IPS DF 4.7 (cell line): ENCODE results near the gene TRIM17.

Experiments
- DNase-seq: peaks from one replicate; pipeline ENCODE4 v3.0.0-alpha.2; 2013; ENCODE audit warnings: low spot score; ENCODE audit errors: extremely low read depth

The TRIM17 gene

DNA sequence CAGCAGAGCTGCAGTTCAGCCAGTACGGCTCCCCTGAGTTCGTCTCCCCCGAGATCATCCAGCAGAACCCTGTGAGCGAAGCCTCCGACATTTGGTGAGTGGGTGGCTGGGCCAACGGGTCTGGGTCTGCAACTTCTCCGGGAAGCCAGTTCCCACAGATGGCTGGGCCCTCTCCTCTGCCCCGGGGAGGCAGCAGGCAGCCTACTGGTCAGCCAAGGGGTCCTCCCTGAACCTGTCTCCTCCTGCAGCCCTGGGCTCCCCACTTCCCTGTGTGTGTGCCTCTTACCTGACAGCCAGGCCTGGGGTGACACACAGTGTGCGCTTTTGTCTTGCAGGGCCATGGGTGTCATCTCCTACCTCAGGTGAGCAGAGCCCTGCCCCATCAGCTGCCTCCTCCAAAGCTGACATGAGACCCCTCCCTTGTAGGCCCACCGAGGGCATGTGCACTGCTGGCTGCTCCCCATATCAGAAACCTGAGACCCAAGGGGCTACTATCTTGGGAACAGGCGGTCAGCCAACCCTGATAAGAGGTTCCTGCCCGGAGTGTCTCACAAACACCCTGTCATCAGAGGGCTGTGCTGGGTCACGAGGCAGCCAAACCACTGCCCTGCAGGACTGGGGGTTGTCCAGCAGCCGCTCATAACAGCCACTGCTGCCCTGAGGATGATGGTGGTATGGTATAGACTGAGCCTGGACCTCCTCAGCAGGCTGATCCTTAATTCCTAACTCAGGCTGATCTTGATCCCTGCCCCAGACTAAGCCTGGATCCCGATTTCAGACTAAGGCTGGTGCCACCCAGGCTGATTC, 47.7 kb downstream of the TRIM17 start:
- no peak for DNase-seq

GRCh38 chr1:228367798-228368791, 48.6 kb downstream of the TRIM17 start:
- DNase-seq, result no peak

GRCh38 chr1:228366866-228367741, 49.6 kb downstream of the TRIM17 start:
- no peak for DNase-seq

- no peak for DNase-seq
These were observed 50.4 kb downstream of the TRIM17 start for GRCh38 chr1:228366062-228366865.

DNA sequence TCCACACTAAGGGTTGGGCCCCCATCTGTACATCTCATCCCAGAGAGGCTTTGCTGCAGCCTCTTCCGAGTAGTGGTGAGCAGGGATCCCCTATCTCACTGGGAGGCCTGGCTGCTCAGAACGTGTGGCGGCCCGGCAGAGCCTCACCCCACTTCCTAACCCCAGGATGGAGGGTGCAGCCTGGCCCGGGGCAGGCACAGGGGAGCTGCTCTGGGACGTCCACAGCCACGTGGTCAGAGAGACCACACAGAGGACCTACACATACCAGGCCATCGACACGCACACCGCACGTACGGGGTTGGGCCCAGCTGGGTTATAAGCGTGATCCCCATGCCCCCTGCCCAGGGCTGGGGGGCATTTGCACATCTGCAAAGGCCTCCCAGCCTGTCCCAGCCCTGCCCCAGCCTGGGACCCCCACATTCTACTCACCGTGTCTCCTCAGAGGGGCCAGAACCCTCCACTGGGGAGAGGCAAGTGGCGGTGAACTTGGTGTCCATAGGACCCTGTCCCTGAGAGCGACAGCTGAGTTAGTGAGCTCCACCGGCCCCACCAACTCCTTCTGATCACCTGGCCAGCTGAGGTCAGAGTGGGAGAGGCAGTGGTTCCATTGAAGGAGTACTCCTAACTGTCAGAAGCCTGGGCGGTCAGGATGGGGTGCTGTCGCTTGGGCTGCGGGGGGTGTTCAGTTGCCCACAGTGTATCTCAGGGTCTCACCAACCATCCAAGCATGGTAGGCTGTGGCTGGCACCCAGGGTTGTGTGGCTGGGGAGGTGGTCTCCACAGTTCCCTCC, 51.2 kb downstream of the TRIM17 start:
- DNase-seq, result no peak

DNA sequence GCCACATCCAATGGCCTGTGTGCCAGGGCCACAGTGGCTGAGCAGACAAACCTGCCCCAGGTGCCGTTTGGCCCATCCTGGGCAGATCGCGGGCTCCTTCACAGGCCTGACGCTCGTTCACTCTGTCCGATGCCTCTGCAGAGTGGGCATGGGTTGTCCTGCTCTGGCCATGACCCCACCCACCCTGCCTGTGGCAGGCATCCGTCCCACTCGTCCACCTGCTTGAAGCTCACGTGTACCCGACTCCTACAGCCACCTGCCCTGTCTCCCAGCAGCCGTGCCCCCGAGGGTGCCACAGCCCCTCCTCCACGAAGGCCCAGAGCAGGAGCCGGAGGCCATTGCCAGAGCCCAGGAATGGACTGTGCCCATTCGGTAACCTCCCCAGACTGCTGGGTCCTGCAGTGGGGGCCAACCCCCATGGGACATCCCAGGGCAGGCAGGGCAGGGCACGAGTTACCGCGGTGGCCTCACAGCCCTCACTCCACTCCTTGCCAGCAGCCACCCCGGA, 51.9 kb downstream of the TRIM17 start:
- no peak for DNase-seq

DNA sequence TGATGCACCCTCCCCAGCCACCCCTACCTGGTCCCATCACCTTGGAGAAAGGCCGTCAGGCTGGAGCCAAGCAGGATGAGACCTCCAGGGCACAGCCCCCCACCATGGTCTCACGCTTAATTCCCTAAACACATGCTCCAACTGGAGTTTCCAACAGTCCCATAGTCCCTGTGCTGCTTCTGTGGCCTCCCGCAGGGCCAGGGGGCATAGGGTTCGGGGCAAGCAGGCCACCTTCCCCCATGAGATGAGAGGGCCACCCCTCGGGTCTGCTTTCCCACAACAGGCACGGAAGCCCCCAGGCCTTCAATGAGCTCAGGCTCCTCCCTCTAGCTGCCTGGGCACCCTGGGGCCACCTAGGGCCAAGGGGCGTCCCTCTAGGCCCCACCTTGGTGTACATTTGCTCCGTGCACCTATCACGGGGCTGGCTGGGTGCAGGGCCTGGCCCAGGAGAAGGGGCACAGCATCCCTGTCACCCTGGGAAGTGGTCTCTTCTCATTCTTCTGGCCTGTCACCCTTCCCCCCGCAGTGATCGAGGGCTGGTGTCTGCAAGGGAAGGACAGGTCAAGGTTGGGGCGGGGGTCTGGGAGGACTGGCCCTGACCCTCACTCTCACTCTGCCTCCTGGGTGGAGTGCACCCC, 52.5 kb downstream of the TRIM17 start:
- no peak for DNase-seq

GRCh38 chr1:228363686-228364067, 53.0 kb downstream of the TRIM17 start:
- DNase-seq, result no peak

- DNase-seq, result no peak
These were observed 53.7 kb downstream of the TRIM17 start for GRCh38 chr1:228362884-228363450.

DNA sequence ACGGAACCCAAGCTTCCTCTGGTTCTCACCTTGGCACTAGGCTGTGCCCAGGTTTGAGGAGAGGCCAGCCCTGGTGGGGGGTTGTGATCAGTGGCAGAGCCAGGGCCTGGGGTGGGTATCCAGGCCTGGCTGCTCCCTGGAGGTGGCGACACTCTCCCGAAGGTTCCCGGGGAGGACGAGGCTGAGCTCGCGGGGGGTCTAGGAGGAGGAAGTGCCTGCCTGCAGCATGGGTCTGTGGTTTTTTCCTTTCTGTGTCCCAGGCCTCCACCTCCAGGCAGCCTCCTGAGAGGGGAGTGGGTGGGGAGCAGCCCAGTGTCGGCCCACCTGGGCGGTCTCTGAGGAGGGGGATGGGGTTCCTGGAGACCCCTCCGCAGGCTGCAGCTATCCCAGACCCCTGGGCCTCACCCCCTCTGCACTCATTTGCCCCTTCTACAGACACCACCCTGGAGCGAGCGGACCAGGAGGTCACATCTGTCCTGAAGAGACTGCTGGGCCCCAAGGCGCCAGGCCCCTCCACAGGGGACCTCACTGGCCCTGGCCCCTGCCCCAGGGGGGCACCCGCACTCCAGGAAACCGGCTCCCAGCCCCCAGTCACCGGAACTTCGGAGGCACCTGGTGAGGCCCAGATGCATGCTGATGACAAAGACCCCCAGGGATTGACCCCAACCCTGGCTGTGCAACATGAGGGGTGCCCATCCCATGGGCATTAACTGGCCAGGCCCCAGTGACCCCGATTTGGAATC, 54.3 kb downstream of the TRIM17 start:
- no peak for DNase-seq

DNA sequence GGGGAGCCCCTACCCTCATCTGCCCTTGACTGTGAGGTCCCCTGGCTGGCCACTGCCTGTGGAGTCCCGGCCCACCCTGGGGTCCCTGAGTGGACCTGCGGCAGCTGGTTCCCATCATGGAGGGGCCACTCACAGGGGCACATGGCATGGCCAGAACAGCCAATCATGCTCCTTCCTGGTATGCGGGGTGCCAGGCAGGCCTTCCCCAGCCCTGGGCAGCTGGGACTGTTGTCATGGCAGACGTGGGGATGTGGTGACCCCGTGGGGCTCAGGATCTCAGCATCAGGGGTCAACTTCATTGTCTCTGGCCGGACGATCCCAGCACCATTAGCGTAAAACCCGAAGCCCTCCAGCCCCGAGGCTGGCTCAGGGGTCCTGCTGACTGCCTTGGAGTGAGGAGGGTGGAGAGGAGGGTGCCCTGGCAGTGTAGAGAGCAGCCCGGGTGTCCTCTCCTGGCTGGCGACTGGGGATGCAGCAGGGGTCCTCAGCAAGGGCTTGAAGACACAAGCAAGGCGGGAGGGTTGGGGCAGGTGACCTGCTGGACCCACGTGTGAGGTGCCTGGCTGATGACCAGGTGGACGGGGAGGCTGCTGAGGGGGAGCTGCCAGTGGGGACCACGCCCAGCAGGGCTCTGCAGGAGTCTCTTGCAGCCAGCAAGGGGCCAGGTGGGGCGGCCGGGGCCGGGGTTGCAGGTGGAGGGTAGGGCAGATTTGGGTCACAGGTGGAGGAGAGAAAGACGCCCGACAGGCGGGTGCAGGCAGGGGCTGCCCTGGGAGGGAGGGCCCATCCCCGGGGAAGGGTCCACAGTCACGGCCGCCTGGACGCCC, 55.1 kb downstream of the TRIM17 start:
- no peak for DNase-seq

GRCh38 chr1:228360533-228361313, 55.9 kb downstream of the TRIM17 start:
- no peak for DNase-seq

DNA sequence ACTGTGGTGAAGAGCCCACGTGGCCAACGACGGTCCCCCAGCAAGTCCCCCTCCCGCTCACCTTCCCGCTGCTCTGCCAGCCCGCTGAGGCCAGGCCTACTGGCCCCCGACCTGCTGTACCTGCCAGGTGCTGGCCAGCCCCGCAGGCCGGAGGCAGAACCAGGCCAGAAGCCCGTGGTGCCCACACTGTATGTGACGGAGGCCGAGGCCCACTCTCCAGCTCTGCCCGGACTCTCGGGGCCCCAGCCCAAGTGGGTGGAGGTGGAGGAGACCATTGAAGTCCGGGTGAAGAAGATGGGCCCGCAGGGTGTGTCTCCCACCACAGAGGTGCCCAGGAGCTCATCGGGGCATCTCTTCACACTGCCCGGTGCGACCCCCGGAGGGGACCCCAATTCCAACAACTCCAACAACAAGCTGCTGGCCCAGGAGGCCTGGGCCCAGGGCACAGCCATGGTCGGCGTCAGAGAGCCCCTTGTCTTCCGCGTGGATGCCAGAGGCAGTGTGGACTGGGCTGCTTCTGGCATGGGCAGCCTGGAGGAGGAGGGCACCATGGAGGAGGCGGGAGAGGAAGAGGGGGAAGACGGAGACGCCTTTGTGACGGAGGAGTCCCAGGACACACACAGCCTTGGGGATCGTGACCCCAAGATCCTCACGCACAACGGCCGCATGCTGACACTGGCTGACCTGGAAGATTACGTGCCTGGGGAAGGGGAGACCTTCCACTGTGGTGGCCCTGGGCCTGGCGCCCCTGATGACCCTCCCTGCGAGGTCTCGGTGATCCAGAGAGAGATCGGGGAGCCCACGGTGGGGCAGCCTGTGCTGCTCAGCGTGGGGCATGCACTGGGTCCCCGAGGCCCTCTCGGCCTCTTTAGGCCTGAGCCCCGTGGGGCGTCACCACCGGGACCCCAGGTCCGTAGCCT, 56.8 kb downstream of the TRIM17 start:
- DNase-seq, result no peak

GRCh38 chr1:228358764-228359612, 57.7 kb downstream of the TRIM17 start:
- DNase-seq, result no peak
